UCSD-AML1 (cell line): Measurements from ENCODE around the gene JPT2.
"Not testable (repeated sequence)": the region's sequence is repeated elsewhere in the genome, so short reads cannot be mapped to it uniquely, and the experiment has no call there.

Experiments used
- DNase-seq: peaks from one replicate; lab custom pipeline; 2025; ENCODE audit not compliant: unreplicated experiment; lab: John Stamatoyannopoulos, UW

Gene JPT2

GRCh38 chr16:1673424-1674151, 4.5 kb upstream of the JPT2 start:
- DNase-seq, result no peak

GRCh38 chr16:1674306-1674705, 3.8 kb upstream of the JPT2 start:
- DNase-seq, result no peak

- DNase-seq, result no peak
These were observed 3.1 kb upstream of the JPT2 start for GRCh38 chr16:1674751-1675664.

- DNase-seq, result no peak
These were observed 1.4 kb upstream of the JPT2 start for GRCh38 chr16:1676661-1677060.

- DNase-seq, result no peak
These were observed 740 bp upstream of the JPT2 start for GRCh38 chr16:1677339-1677738.

- DNase-seq, result peak; percentile 55
These were observed 520 bp downstream of the JPT2 start for GRCh38 chr16:1678500-1679098.

- no peak for DNase-seq
These were observed 2.3 kb downstream of the JPT2 start for GRCh38 chr16:1680361-1680760.

GRCh38 chr16:1681032-1681431, 3.0 kb downstream of the JPT2 start:
- DNase-seq, result no peak

- DNase-seq, result no peak
These were observed 9.6 kb downstream of the JPT2 start for GRCh38 chr16:1687427-1688316.

- no peak for DNase-seq
These were observed 10.9 kb downstream of the JPT2 start for GRCh38 chr16:1688807-1689560.

- DNase-seq, result no peak
These were observed 11.8 kb downstream of the JPT2 start for GRCh38 chr16:1689853-1690252.

GRCh38 chr16:1690810-1691209, 12.7 kb downstream of the JPT2 start:
- no peak for DNase-seq

- DNase-seq, result no peak
These were observed 13.2 kb downstream of the JPT2 start for GRCh38 chr16:1691276-1691675.

GRCh38 chr16:1691956-1692355, 13.9 kb downstream of the JPT2 start:
- DNase-seq, result no peak

GRCh38 chr16:1696863-1697262, 18.8 kb downstream of the JPT2 start:
- DNase-seq, result no peak

GRCh38 chr16:1698680-1699079, 20.6 kb downstream of the JPT2 start:
- no peak for DNase-seq

- DNase-seq, result no peak
These were observed 22.2 kb downstream of the JPT2 start for GRCh38 chr16:1700246-1700645.

GRCh38 chr16:1701216-1701878, 23.3 kb downstream of the JPT2 start:
- DNase-seq, result no peak

GRCh38 chr16:1705324-1705687, 27.2 kb downstream of the JPT2 start:
- not testable (repeated sequence) for DNase-seq
